Transverse colon (tissue), 4 donors: ENCODE measurements around the gene C1orf167. TPM values are rescaled to one million over a fixed set of nuclear protein-coding genes. Genes with fewer than 3 reads are reported as not detected.

ENCODE experiments used
- DNase-seq: peaks from one replicate; pipeline ENCODE4 v3.0.0-alpha.2; 2019
- H3K27ac ChIP-seq, 4 donors: fragments of 200-600 bp; sonication (generic); 2 replicates each; pipeline ENCODE4 v1.5.1; 2016 to 2018; ENCODE audit warnings: inconsistent platforms in 4 of 4
- H3K27me3 ChIP-seq: fragments of 200-600 bp; sonication (generic); 2 replicates; pipeline ENCODE4 v1.5.1; 2017; ENCODE audit warnings: inconsistent platforms
- H3K36me3 ChIP-seq, 4 donors: fragments of 200-600 bp; sonication (generic); 2 replicates each; pipeline ENCODE4 v1.5.1; 2017 to 2019; ENCODE audit warnings: inconsistent platforms in 4 of 4
- H3K4me1 ChIP-seq, 4 donors: fragments of 200-600 bp; sonication (generic); 2 replicates each; pipeline ENCODE4 v1.5.1; 2017 to 2020; ENCODE audit warnings: inconsistent platforms in 4 of 4
- H3K4me3 ChIP-seq, 4 donors: fragments of 200-600 bp; sonication (generic); 1 replicate in 1 of 4; 2 replicates in 3 of 4; pipeline versions ENCODE4 v1.5.1 to v1.6.1; 2017 to 2019; ENCODE audit warnings: inconsistent platforms in 4 of 4
- H3K9me3 ChIP-seq, 2 donors: fragments of 200-600 bp; sonication (generic); 2 replicates each; pipeline ENCODE4 v1.5.1; 2017 to 2019; ENCODE audit warnings: inconsistent platforms in 2 of 2
- EP300 ChIP-seq: sonication (generic); formaldehyde crosslinking; IDR thresholded peaks from one replicate; pipeline ENCODE4 v1.6.1; 2017; ENCODE audit warnings: antibody characterized with exemption, low read depth
- POLR2A ChIP-seq: fragments of 450-650 bp; IDR thresholded peaks from one replicate; pipeline ENCODE4 v1.6.1; 2016; ENCODE audit warnings: antibody characterized with exemption, mild to moderate bottlenecking, moderate library complexity
- POLR2AphosphoS5 ChIP-seq, 3 donors: sonication (generic); formaldehyde crosslinking; IDR thresholded peaks; one replicate each; pipeline ENCODE4 v1.6.1; 2016; ENCODE audit warnings: antibody characterized with exemption in 3 of 3
- WGBS, 2 donors: methylation state at CpG; one replicate each; pipeline ENCODE4 v1.1.5; 2018; ENCODE audit warnings: low coverage in 1 of 2; 5-methylcytosine and 5-hydroxymethylcytosine counted together
- in situ Hi-C, 4 donors: fragments of 200-750 bp; cut with MboI; loops; one replicate each; pipeline versions ENCODE4 v1.15.0 to v1.15.1; 2017; ENCODE audit warnings: low sequenced_read_pairs in 3 of 4, low pct_ligation_motif_present in 1 of 4, low pct_unique_long_range_greater_than_20kb in 1 of 4
- intact Hi-C: fragments of 100-400 bp; cut with DNase I; formaldehyde crosslinking; loops from one replicate; pipeline ENCODE4 v1.15.1; 2023; ENCODE audit warnings: low total_unique reads
- total RNA-seq, 4 donors: library from RNA; depleted of rRNA; stranded (reverse); fragments of >200 nt; gene quantifications; one replicate each; pipeline ENCODE4 v1.1.0, GENCODE V29; 2016
- TF ChIP-seq, protein P1 (sequence below), 5 experiments: fragments of 200-600 bp in 3 of 5; fragments of 450-650 bp in 2 of 5; sonication (generic) in 3 of 5; IDR thresholded peaks; 1 replicate in 2 of 5; 2 replicates in 3 of 5; pipeline ENCODE4 v1.5.1; 2016 to 2017; ENCODE audit warnings: antibody characterized with exemption in 5 of 5, inconsistent platforms in 3 of 5, mild to moderate bottlenecking in 2 of 5, moderate library complexity in 1 of 5

Gene C1orf167
- total RNA-seq, 4 donors from 2014 or later = 0.48 TPM; not detected in 3

DNA sequence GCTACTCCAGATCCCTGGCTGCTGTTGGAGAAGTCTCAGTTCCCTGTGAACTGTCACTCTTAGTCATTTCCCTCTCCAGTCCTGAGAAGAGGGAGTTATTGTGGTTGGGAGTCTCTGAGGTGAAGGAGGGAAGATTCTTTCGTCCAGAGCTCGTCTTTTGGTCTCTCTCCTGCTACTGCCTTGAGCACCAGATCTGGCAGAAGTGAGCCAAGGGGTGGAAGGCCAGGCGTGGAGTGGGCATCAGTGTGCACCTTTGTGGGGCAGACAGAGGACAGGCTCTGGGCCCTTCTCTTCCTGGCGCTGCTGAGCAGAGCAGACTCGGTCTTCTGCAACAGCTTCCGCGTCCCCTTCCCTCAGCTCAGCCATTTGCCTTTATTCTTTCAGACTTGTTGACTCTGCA lies 63.1 kb downstream of the C1orf167 start:
- peaks cover 0 to 48% (median 21%) of the 10 kb centered on the region in 4 donors for H3K36me3 ChIP-seq
- H3K9me3 ChIP-seq = no peaks in the 10 kb centered on the region
- TF ChIP-seq POLR2AphosphoS5 (IDR thresholded peaks at IDR 0.05) = no peak
- TF ChIP-seq, protein P1, sequence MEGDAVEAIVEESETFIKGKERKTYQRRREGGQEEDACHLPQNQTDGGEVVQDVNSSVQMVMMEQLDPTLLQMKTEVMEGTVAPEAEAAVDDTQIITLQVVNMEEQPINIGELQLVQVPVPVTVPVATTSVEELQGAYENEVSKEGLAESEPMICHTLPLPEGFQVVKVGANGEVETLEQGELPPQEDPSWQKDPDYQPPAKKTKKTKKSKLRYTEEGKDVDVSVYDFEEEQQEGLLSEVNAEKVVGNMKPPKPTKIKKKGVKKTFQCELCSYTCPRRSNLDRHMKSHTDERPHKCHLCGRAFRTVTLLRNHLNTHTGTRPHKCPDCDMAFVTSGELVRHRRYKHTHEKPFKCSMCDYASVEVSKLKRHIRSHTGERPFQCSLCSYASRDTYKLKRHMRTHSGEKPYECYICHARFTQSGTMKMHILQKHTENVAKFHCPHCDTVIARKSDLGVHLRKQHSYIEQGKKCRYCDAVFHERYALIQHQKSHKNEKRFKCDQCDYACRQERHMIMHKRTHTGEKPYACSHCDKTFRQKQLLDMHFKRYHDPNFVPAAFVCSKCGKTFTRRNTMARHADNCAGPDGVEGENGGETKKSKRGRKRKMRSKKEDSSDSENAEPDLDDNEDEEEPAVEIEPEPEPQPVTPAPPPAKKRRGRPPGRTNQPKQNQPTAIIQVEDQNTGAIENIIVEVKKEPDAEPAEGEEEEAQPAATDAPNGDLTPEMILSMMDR (IDR thresholded peaks at IDR 0.05) = no peak
- intact Hi-C loops (no loop called here), in situ Hi-C loops (loop anchor here in 3 of 4 donors (25.0 kb wide), 1 partner anchor 137 kb away; no protein-coding TSS in a partner anchor)
- DNase-seq = no peak
- no peaks in the 10 kb centered on the region for H3K4me1 ChIP-seq
- H3K4me3 ChIP-seq = no peak overlapping the region
- 93 to 95% methylated on average over 5 to 7 of the region's 7 CpGs for WGBS, 2 donors
- H3K27me3 ChIP-seq = no peaks in the 10 kb centered on the region
- H3K27ac ChIP-seq = no peak overlapping the region

DNA sequence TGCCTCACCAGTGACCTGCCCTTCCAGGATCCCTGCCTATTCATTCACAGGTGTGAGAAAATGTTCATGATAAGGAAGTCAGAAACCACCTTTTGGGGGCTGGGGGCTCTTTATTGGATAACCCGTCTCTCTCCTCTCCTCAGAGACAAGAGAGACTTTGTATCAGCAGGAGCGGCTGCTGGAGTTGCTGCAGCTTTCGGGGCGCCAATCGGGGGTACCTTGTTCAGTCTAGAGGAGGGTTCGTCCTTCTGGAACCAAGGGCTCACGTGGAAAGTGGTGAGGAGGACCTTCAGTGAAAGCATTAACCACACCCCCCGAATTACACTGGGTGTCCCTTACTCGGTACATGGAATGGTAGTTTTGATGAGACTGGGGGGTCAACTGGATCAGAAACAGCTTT lies 65.0 kb downstream of the C1orf167 start:
- Histone ChIP-seq H3K9me3 (no peaks in the 10 kb centered on the region), H3K27ac (no peak overlapping the region), H3K27me3 (no peaks in the 10 kb centered on the region), H3K4me1 (no peaks in the 10 kb centered on the region), H3K4me3 (no peak overlapping the region), H3K36me3 (peaks cover 0 to 60% (median 20%) of the 10 kb centered on the region in 4 donors)
- no peak for DNase-seq
- WGBS, 2 donors = 91 to 100% methylated on average over 1 to 9 of the region's 9 CpGs
- no peak for TF ChIP-seq POLR2A
- TF ChIP-seq POLR2AphosphoS5 (IDR thresholded peaks at IDR 0.05) = no peak
- TF ChIP-seq, protein P1 (IDR thresholded peaks at IDR 0.05) = no peak
- no peak for TF ChIP-seq EP300
- intact Hi-C loops (no loop called here), in situ Hi-C loops (loop anchor here in 3 of 4 donors (25.0 kb wide), 1 partner anchor 135 kb away; no protein-coding TSS in a partner anchor)

DNA sequence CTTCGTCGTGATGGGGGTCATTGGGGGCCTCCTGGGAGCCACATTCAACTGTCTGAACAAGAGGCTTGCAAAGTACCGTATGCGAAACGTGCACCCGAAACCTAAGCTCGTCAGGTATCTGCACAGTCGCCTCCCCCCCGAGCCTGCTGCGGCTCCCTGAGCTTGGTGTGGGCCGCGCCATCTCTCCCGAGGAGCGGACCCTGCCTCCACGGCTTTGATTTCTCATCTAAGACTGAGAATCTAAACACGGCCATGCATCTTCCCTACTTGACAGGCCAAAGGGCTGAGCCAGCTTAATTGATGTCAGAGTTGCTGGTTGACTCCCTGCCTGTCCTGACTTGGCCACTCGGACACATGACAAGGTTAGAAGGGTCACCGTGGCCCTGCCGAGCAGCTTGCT lies 66.5 kb downstream of the C1orf167 start:
- DNase-seq = no peak
- no peak overlapping the region for H3K27ac ChIP-seq
- 93 to 100% methylated on average over 1 to 19 of the region's 19 CpGs for WGBS, 2 donors
- H3K4me3 ChIP-seq = no peak overlapping the region
- in situ Hi-C loops (loop anchor here in 3 of 4 donors (25.0 kb wide), 1 partner anchor 134 kb away; no protein-coding TSS in a partner anchor), intact Hi-C loops (no loop called here)
- peaks cover 0 to 65% (median 19%) of the 10 kb centered on the region in 4 donors for H3K36me3 ChIP-seq
- H3K9me3 ChIP-seq = no peaks in the 10 kb centered on the region
- no peaks in the 10 kb centered on the region for H3K27me3 ChIP-seq
- H3K4me1 ChIP-seq = no peaks in the 10 kb centered on the region
- no peak for TF ChIP-seq EP300
- TF ChIP-seq POLR2AphosphoS5 (IDR thresholded peaks at IDR 0.05) = no peak
- no peak for TF ChIP-seq POLR2A
- TF ChIP-seq, protein P1 (IDR thresholded peaks at IDR 0.05) = no peak

DNA sequence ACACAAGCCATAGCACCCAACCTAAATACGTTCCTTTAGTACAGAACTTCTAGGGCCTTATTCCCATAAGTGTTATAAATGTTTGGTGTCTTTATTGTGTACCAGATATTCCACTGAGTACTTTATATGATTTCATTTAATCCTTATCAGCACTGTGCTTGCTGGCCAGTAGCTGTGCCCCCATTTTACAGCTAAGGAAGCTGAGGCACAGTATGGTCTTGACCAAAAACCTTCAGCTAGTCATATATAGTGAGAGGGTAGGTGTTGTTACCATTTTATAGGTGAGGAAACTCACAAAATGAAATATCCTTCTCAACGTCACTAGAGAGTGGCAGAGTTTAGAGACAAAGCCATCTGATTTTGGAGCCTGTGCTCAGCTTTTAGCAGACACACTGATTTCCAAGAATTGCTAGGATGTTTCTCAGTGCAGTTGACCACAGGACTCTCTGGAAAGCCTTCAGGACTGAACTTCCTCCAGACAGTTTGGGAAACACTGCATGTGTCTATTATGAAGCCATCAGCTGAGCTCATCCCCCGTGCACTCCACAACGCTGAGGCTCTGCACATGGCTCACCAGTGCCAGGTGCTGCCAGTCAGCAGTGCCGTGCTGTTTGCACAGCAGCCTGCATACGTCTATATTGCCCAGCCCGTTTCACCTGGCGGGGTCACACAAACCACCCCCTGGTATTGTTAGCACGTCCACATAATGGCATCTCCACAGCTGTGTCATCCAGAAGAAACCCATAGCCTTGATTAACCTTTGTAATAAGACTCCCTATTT lies 70.1 kb downstream of the C1orf167 start:
- no peak overlapping the region for H3K4me3 ChIP-seq
- H3K36me3 ChIP-seq = peaks cover 0 to 77% (median 24%) of the 10 kb centered on the region in 4 donors
- TF ChIP-seq EP300 (no peak), POLR2A (no peak), POLR2AphosphoS5 (IDR thresholded peaks at IDR 0.05) (no peak)
- TF ChIP-seq, protein P1 (IDR thresholded peaks at IDR 0.05) = no peak
- H3K27ac ChIP-seq = no peak overlapping the region
- WGBS, 2 donors = 80 to 87% methylated on average over 1 to 9 of the region's 9 CpGs
- no peaks in the 10 kb centered on the region for H3K9me3 ChIP-seq
- intact Hi-C loops (no loop called here), in situ Hi-C loops (loop anchor here in 3 of 4 donors (25.0 kb wide), 1 partner anchor 130 kb away; no protein-coding TSS in a partner anchor)
- no peaks in the 10 kb centered on the region for H3K4me1 ChIP-seq
- no peaks in the 10 kb centered on the region for H3K27me3 ChIP-seq
- DNase-seq = no peak
